ENCODE measurements around the gene SERPINA12. TPM values are rescaled to one million over a fixed set of nuclear protein-coding genes. Genes with fewer than 3 reads are reported as not detected.

The SERPINA12 gene
- total and polyA plus RNA-seq, 2 of the 13 experiments (the other 11 are each of a cell fraction or from before 2014, with no cell fraction given), result 0.08 TPM; not detected in 1

DNA sequence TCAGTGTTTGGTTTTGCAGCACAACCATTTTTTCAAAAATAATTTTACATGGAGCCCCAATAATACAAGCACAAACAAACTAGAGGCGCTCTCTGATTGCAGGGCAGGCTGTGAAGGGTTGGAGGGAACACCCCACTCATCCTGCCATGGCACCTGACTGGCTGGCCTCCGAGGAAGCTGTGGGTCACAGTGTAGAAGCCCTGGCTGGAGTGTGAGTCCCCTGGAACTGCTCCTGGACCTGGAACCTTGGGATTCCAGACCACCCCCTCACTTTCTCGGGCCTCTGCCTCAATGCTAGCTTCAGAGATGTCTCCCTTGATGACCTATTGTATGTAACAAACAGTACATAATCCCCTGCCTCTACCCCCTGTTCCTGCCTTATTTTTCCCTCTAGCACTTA lies 14.8 kb upstream of the SERPINA12 start:
- DNase-seq (ENCODE audit: low spot score) (no peak), ATAC-seq (no peak), FAIRE-seq (no peak)
- peaks cover 56% of the 10 kb centered on the region for H3K4me1 ChIP-seq (ENCODE audit: insufficient read depth, low read length)
- intact Hi-C loops (cut with micrococcal nuclease; ENCODE audit: unreplicated experiment), result no loop called here
- H2AFZ ChIP-seq (ENCODE audit: low read length), result no peak overlapping the region
- ChIA-PET CTCF (ENCODE audit: low intra/inter-chr PET ratio, low total read pairs) (no interaction called here), POLR2A (no interaction called here)
- no peak overlapping the region for H3K27ac ChIP-seq (ENCODE audit: extremely low read length, insufficient read depth, low read length)
- no peak overlapping the region for H3K9ac ChIP-seq (ENCODE audit: insufficient read depth, low read depth, low read length)
- WGBS (ENCODE audit: low lambda C conversion rate), result 87% methylated on average over 3 of the region's 3 CpGs
- no peaks in the 10 kb centered on the region for H3K27me3 ChIP-seq (ENCODE audit: control insufficient read depth in 1 of 2, insufficient read depth in 2 of 2, low read length in 2 of 2)
- H3K9me3 ChIP-seq (ENCODE audit: low read length), result no peaks in the 10 kb centered on the region
- H3K4me2 ChIP-seq (ENCODE audit: low read depth, low read length), result no peak overlapping the region
- H3K36me3 ChIP-seq (replicated peaks in 1 of 2; ENCODE audit: control insufficient read depth in 1 of 2, insufficient read depth in 2 of 2, low read length in 2 of 2), result no peaks in the 10 kb centered on the region
- BruUV-seq (replicated peaks), result no TSS peak
- H4K20me1 ChIP-seq (ENCODE audit: insufficient read depth, low read length), result no peaks in the 10 kb centered on the region
- in situ Hi-C loops (cut with HindIII; ENCODE audit: extremely low pct_ligation_motif_present, low pct_unique_long_range_greater_than_20kb), result no loop called here
- TF ChIP-seq, protein P1, sequence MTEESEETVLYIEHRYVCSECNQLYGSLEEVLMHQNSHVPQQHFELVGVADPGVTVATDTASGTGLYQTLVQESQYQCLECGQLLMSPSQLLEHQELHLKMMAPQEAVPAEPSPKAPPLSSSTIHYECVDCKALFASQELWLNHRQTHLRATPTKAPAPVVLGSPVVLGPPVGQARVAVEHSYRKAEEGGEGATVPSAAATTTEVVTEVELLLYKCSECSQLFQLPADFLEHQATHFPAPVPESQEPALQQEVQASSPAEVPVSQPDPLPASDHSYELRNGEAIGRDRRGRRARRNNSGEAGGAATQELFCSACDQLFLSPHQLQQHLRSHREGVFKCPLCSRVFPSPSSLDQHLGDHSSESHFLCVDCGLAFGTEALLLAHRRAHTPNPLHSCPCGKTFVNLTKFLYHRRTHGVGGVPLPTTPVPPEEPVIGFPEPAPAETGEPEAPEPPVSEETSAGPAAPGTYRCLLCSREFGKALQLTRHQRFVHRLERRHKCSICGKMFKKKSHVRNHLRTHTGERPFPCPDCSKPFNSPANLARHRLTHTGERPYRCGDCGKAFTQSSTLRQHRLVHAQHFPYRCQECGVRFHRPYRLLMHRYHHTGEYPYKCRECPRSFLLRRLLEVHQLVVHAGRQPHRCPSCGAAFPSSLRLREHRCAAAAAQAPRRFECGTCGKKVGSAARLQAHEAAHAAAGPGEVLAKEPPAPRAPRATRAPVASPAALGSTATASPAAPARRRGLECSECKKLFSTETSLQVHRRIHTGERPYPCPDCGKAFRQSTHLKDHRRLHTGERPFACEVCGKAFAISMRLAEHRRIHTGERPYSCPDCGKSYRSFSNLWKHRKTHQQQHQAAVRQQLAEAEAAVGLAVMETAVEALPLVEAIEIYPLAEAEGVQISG (CRISPR knock-in tag; IDR thresholded peaks at IDR 0.05), result no peak
- TF ChIP-seq RBM22 (optimal IDR thresholded peaks at IDR 0.05; ENCODE audit: low read length), result no peak
- TF ChIP-seq, protein P2, sequence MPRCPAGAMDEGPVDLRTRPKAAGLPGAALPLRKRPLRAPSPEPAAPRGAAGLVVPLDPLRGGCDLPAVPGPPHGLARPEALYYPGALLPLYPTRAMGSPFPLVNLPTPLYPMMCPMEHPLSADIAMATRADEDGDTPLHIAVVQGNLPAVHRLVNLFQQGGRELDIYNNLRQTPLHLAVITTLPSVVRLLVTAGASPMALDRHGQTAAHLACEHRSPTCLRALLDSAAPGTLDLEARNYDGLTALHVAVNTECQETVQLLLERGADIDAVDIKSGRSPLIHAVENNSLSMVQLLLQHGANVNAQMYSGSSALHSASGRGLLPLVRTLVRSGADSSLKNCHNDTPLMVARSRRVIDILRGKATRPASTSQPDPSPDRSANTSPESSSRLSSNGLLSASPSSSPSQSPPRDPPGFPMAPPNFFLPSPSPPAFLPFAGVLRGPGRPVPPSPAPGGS (CRISPR knock-in tag; IDR thresholded peaks at IDR 0.05), result no peak
- TF ChIP-seq ADNP (CRISPR knock-in tag; IDR thresholded peaks at IDR 0.05), result no peak
- TF ChIP-seq ZBTB42 (CRISPR knock-in tag; IDR thresholded peaks at IDR 0.05), result no peak
- TF ChIP-seq, protein P3, sequence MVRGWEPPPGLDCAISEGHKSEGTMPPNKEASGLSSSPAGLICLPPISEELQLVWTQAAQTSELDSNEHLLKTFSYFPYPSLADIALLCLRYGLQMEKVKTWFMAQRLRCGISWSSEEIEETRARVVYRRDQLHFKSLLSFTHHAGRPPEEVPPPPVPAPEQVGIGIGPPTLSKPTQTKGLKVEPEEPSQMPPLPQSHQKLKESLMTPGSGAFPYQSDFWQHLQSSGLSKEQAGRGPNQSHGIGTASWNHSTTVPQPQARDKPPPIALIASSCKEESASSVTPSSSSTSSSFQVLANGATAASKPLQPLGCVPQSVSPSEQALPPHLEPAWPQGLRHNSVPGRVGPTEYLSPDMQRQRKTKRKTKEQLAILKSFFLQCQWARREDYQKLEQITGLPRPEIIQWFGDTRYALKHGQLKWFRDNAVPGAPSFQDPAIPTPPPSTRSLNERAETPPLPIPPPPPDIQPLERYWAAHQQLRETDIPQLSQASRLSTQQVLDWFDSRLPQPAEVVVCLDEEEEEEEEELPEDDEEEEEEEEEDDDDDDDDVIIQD (CRISPR knock-in tag; IDR thresholded peaks at IDR 0.05; ENCODE audit: low read depth), result no peak
- no peak for TF ChIP-seq KDM5B (CRISPR knock-in tag; IDR thresholded peaks at IDR 0.05; ENCODE audit: borderline replicate concordance)
- TF ChIP-seq NR1H2 (CRISPR knock-in tag; IDR thresholded peaks at IDR 0.05; ENCODE audit: borderline replicate concordance, low read depth), result no peak
- TF ChIP-seq PAX8 (CRISPR knock-in tag; IDR thresholded peaks at IDR 0.05; ENCODE audit: borderline replicate concordance), result no peak
- H3K4me3 ChIP-seq (replicated peaks in 1 of 3; ENCODE audit: insufficient read depth in 1 of 3, low read depth in 2 of 3, low read length in 3 of 3), result no peak overlapping the region
- no peaks in the 10 kb centered on the region for H3K79me2 ChIP-seq (ENCODE audit: insufficient read depth, low read length)

Data from HepG2 (cell line).